Body of pancreas (tissue), 4 donors: ENCODE data around the gene KIF17.

Experiments
- POLR2A ChIP-seq, 3 donors: fragments of 450-650 bp; IDR thresholded peaks; one replicate each; pipeline ENCODE4 v1.6.1; 2016; ENCODE audit warnings: antibody characterized with exemption in 3 of 3, mild to moderate bottlenecking in 2 of 3
- TF ChIP-seq, protein P1 (sequence below), 7 experiments: fragments of 450-650 bp in 4 of 7; fragments of 200-600 bp in 3 of 7; sonication (generic) in 3 of 7; IDR thresholded peaks; one replicate each; pipeline ENCODE4 v1.5.1; 2016 to 2019; ENCODE audit warnings: antibody characterized with exemption in 7 of 7

DNA sequence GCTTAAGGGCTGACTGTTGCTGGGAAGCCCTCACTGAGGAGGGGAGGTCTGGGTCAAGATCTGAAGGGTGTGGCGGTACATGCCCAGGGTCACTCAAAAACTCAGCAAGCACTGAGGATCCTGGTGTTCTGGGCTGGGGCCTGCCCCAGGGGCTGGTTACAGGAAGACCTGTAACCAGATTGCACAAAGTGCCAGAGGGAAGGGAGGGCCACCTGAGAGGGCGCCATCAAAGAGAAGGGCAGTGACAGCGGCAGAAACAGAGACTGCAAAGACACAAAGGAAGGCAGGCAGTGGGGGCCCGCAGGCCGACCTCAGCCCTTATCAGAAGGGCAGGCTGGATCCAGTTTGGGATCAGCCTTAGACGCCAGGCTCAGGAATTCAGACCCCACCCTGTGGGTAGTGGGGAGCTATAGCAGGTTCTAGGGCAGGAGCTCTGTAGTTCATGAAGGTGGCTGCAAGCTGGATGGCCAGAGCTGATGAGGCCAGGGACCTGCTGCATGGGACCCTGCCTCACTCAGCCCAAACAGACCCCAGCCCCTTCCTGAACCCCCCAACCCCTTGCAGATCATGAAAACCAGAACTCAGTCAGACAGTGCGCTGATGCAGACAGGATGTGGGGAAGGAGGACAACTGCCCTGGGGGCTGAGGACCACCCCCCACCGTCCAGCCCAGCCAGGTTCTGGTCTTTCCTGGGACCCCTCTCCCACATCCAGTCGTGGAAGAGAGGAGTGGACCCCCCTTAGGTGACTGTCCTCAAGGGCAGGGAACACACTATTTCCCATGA is 10.8 kb upstream of the KIF17 start:
- TF ChIP-seq, protein P1, sequence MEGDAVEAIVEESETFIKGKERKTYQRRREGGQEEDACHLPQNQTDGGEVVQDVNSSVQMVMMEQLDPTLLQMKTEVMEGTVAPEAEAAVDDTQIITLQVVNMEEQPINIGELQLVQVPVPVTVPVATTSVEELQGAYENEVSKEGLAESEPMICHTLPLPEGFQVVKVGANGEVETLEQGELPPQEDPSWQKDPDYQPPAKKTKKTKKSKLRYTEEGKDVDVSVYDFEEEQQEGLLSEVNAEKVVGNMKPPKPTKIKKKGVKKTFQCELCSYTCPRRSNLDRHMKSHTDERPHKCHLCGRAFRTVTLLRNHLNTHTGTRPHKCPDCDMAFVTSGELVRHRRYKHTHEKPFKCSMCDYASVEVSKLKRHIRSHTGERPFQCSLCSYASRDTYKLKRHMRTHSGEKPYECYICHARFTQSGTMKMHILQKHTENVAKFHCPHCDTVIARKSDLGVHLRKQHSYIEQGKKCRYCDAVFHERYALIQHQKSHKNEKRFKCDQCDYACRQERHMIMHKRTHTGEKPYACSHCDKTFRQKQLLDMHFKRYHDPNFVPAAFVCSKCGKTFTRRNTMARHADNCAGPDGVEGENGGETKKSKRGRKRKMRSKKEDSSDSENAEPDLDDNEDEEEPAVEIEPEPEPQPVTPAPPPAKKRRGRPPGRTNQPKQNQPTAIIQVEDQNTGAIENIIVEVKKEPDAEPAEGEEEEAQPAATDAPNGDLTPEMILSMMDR (IDR thresholded peaks at IDR 0.05): no peak
- TF ChIP-seq POLR2A (IDR thresholded peaks at IDR 0.05): no peak
